ENCODE results near the gene ADCY2. TPM values are rescaled to one million over a fixed set of nuclear protein-coding genes. Genes with fewer than 3 reads are reported as not detected.

ADCY2 gene
- polyA plus RNA-seq, 1 of the 3 experiments (the other 2 are of a cell fraction), result not detected

GRCh38 chr5:7461371-7461770 lies 65.4 kb downstream of the ADCY2 start:
- H3K9me3 ChIP-seq, result no peaks in the 10 kb centered on the region
- no peaks in the 10 kb centered on the region for H3K27me3 ChIP-seq (ENCODE audit: insufficient read depth)
- H3K4me1 ChIP-seq (ENCODE audit: control insufficient read depth in 1 of 2, insufficient read depth in 2 of 2, low read depth in 1 of 2, low read length in 1 of 2), result no peaks in the 10 kb centered on the region
- H3K36me3 ChIP-seq (replicated peaks in 1 of 2; ENCODE audit: control insufficient read depth in 1 of 2, insufficient read depth in 2 of 2, low read length in 1 of 2), result no peaks in the 10 kb centered on the region
- no peaks in the 10 kb centered on the region for H4K20me1 ChIP-seq (ENCODE audit: insufficient read depth)
- H3F3A ChIP-seq (replicated peaks; ENCODE audit: insufficient read depth), result no peaks in the 10 kb centered on the region
- H3K4me3 ChIP-seq (ENCODE audit: low read depth in 2 of 2, low read length in 1 of 2), result no peak overlapping the region
- DNase-seq, result no peak
- no peaks in the 10 kb centered on the region for H3K9me2 ChIP-seq
- TF ChIP-seq NFIC (IDR thresholded peaks at IDR 0.05; ENCODE audit: borderline replicate concordance) (no peak), FOSL2 (IDR thresholded peaks at IDR 0.05; ENCODE audit: borderline replicate concordance, low read depth) (no peak), FOXJ3 (CRISPR knock-in tag; IDR thresholded peaks at IDR 0.05) (no peak), RCOR1 (IDR thresholded peaks at IDR 0.05; ENCODE audit: low read length) (no peak)
- H3K27ac ChIP-seq (ENCODE audit: low read depth in 2 of 2, low read length in 1 of 2), result no peak overlapping the region
- POLR2A ChIA-PET, result no interaction called here
- 0% methylated on average over 1 of the region's 1 CpG for WGBS (ENCODE audit: low lambda C conversion rate)
- no peak overlapping the region for H3K9ac ChIP-seq
- no peak overlapping the region for H2AFZ ChIP-seq (ENCODE audit: low read depth)
- no peaks in the 10 kb centered on the region for H3K79me2 ChIP-seq (ENCODE audit: insufficient read depth)
- CTCF ChIA-PET, result no interaction called here
- H3K4me2 ChIP-seq, result no peak overlapping the region

- Histone ChIP-seq H4K20me1 (ENCODE audit: insufficient read depth) (no peaks in the 10 kb centered on the region), H3K4me2 (no peak overlapping the region), H3K9me3 (no peaks in the 10 kb centered on the region), H3K9ac (no peak overlapping the region), H3K9me2 (no peaks in the 10 kb centered on the region), H2AFZ (ENCODE audit: low read depth) (no peak overlapping the region), H3K27me3 (ENCODE audit: insufficient read depth) (no peaks in the 10 kb centered on the region), H3F3A (replicated peaks; ENCODE audit: insufficient read depth) (no peaks in the 10 kb centered on the region), H3K4me1 (ENCODE audit: control insufficient read depth in 1 of 2, insufficient read depth in 2 of 2, low read depth in 1 of 2, low read length in 1 of 2) (no peaks in the 10 kb centered on the region), H3K36me3 (replicated peaks in 1 of 2; ENCODE audit: control insufficient read depth in 1 of 2, insufficient read depth in 2 of 2, low read length in 1 of 2) (no peaks in the 10 kb centered on the region), H3K4me3 (ENCODE audit: low read depth in 2 of 2, low read length in 1 of 2) (no peak overlapping the region), H3K27ac (ENCODE audit: low read depth in 2 of 2, low read length in 1 of 2) (no peak overlapping the region), H3K79me2 (ENCODE audit: insufficient read depth) (no peaks in the 10 kb centered on the region)
- TF ChIP-seq EP300 (IDR thresholded peaks at IDR 0.05; ENCODE audit: borderline replicate concordance in 1 of 2, low read depth in 1 of 2, low read length in 1 of 2) (no peak), EZH2phosphoT487 (IDR thresholded peaks at IDR 0.05; ENCODE audit: borderline replicate concordance, low read depth) (no peak), MEF2A (IDR thresholded peaks at IDR 0.05; ENCODE audit: borderline replicate concordance, low read depth) (no peak), USF2 (IDR thresholded peaks at IDR 0.05; ENCODE audit: borderline replicate concordance, low read depth, low read length) (no peak), YY1 (IDR thresholded peaks at IDR 0.05; ENCODE audit: low read depth) (no peak), RFX5 (IDR thresholded peaks at IDR 0.05; ENCODE audit: low read length) (no peak), RAD21 (IDR thresholded peaks at IDR 0.05; ENCODE audit: low read length) (no peak), FOXJ3 (CRISPR knock-in tag; IDR thresholded peaks at IDR 0.05) (no peak), ELF1 (IDR thresholded peaks at IDR 0.05) (no peak), CHD2 (IDR thresholded peaks at IDR 0.05; ENCODE audit: low read length, partially characterized antibody) (no peak)
- WGBS (ENCODE audit: low lambda C conversion rate), result 0% methylated on average over 1 of the region's 1 CpG
- DNase-seq, result no peak
- ChIA-PET POLR2A (no interaction called here), CTCF (no interaction called here)
Measured at GRCh38 chr5:7462758-7463157, 66.8 kb downstream of the ADCY2 start.

- H3K4me2 ChIP-seq, result no peak overlapping the region
- no peaks in the 10 kb centered on the region for H3K79me2 ChIP-seq (ENCODE audit: insufficient read depth)
- TF ChIP-seq CTCF (IDR thresholded peaks at IDR 0.05) (0 out of 2 replicates have a peak, but pooled peaks have one; percentile 16), PBX3 (IDR thresholded peaks at IDR 0.05) (no peak)
- WGBS (ENCODE audit: low lambda C conversion rate), result 3% methylated on average over 3 of the region's 3 CpGs
- H3K9me3 ChIP-seq, result no peaks in the 10 kb centered on the region
- H3K9me2 ChIP-seq, result no peaks in the 10 kb centered on the region
- no peak overlapping the region for H2AFZ ChIP-seq (ENCODE audit: low read depth)
- no peaks in the 10 kb centered on the region for H4K20me1 ChIP-seq (ENCODE audit: insufficient read depth)
- no peak overlapping the region for H3K4me3 ChIP-seq (ENCODE audit: low read depth in 2 of 2, low read length in 1 of 2)
- no peak overlapping the region for H3K9ac ChIP-seq
- no peaks in the 10 kb centered on the region for H3K36me3 ChIP-seq (replicated peaks in 1 of 2; ENCODE audit: control insufficient read depth in 1 of 2, insufficient read depth in 2 of 2, low read length in 1 of 2)
- DNase-seq, result no peak
- no peaks in the 10 kb centered on the region for H3F3A ChIP-seq (replicated peaks; ENCODE audit: insufficient read depth)
- H3K27me3 ChIP-seq (ENCODE audit: insufficient read depth), result no peaks in the 10 kb centered on the region
- ChIA-PET POLR2A (no interaction called here), CTCF (no interaction called here)
- H3K27ac ChIP-seq (ENCODE audit: low read depth in 2 of 2, low read length in 1 of 2), result no peak overlapping the region
- no peaks in the 10 kb centered on the region for H3K4me1 ChIP-seq (ENCODE audit: control insufficient read depth in 1 of 2, insufficient read depth in 2 of 2, low read depth in 1 of 2, low read length in 1 of 2)
Measured at GRCh38 chr5:7464182-7464581, 68.2 kb downstream of the ADCY2 start.

All from SK-N-SH (cell line).